GM18868 (cell line): ENCODE data around the gene GDPD2.
"Not testable (repeated sequence)": the region's sequence is repeated elsewhere in the genome, so short reads cannot be mapped to it uniquely, and the experiment has no call there.

Experiments
- ATAC-seq: cut with Tn5 transposase; IDR thresholded peaks from one replicate; pipeline ENCODE4 v1.9.1; 2021; ENCODE audit warnings: mild to moderate bottlenecking, moderate library complexity; ENCODE audit not compliant: unreplicated experiment

The GDPD2 gene

GRCh38 chrX:70422851-70423341 lies at the start of gene GDPD2:
Gene GDPD2 (plus strand): TSS chrX:70423314. CDS start chrX:70424985, 1,671 bp downstream.
- no peak for ATAC-seq

GRCh38 chrX:70386235-70386634 lies 36.9 kb upstream of the GDPD2 start:
- ATAC-seq, result no peak

GRCh38 chrX:70398899-70399298 lies 24.2 kb upstream of the GDPD2 start:
- ATAC-seq, result no peak

GRCh38 chrX:70400181-70400580 lies 22.9 kb upstream of the GDPD2 start:
- not testable (repeated sequence) for ATAC-seq

GRCh38 chrX:70402721-70403120 lies 20.4 kb upstream of the GDPD2 start:
- no peak for ATAC-seq

GRCh38 chrX:70405003-70405402 lies 18.1 kb upstream of the GDPD2 start:
- no peak for ATAC-seq

- ATAC-seq, result no peak
Measured at GRCh38 chrX:70410921-70411320, 12.2 kb upstream of the GDPD2 start.

DNA sequence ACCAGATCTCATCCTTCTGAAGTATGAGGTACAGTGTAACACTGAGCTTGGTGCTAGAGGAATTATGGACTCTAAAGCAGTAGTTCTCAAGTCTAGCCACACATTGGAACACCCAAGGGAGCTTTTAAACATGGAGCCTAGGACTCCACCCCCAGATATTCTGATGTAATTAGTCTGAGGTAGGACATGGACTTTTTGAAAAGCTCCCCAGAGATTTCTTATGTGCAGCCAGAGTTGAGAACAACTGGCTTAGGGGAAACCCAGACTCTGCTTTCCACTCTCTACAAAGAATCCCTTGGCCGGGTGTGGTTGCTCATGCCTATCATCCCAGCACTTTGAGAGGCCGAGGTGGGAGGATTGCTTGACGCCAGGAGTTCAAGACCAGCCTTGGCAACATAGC lies 11.6 kb upstream of the GDPD2 start:
- peak; percentile 87 for ATAC-seq

DNA sequence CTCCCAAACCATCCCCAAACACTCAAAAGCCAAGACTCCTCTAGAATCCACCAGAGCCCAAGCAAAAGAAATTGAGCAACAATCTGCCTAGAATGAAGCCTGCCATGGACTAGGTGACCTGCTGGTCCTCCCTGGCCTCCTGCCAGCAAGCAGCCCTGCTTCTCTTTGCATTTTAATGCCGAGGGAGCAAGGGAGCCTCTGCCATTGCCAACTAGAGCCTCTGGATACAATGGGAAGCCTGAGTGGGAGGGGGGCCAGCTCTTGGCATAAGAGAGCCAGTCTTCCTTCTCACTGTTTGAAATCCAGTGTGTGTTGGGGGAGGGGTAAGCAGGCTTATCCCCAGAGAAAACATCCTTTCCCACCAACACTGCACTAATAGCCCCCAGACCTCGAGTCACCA lies 1.5 kb upstream of the GDPD2 start:
- ATAC-seq, result no peak

DNA sequence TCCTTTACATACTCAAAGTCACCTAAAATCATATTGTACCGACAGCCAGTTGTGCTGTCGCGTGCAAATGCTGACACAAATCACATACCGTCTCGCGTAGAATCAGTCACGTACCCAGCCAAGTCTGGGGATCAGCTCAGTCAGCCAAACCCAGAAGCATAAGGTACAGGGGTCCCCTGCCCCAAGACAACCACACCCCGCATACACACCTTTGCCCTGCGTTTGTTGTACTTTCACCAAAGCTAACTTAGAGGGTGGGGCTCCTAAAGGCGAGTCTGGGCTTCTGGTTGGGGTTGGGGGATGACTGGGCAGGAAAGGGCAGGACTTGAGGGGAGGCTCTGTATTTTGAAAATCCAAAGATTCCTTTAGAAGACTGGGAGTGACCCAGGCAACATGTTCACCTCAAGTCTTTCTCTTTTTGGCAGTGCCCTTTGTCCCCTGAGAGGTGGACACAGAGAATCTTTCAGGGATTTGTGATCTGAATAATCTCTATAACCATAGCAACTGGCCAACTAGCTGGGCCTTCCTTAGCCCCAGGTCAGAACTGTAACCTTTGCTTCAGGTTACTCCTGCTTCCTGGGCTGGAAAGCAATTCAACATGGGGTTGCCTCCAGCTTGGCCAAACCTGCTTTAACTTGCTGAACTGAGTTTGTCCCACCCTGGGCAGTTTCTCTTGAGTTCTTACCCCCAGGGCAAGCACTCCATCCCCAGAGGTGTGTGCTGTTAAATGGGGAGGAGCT lies 992 bp downstream of the GDPD2 start:
- no peak for ATAC-seq

GRCh38 chrX:70424801-70425200 lies 1.7 kb downstream of the GDPD2 start:
- ATAC-seq, result no peak

GRCh38 chrX:70426286-70427278 lies 3.5 kb downstream of the GDPD2 start:
- no peak for ATAC-seq

DNA sequence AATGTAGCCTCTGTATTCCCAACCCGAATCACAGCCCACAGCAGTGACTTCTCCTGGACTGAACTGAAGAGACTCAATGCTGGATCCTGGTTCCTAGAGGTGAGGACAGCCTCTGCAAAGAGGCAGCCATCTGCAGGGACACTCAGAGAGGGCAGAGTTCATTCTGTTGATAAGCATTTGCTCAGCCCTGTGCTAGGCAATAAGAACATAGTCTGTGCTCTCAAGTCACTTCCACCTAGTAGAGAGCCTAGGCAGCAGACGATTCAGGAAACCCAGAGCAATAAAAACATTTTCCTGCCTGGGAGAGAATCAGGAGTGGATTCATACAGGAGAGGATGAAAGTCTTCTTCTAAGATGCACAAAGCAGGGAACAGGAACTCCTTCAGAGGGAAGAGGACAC lies 4.3 kb downstream of the GDPD2 start:
- ATAC-seq, result no peak

- no peak for ATAC-seq
Measured at GRCh38 chrX:70429759-70430158, 6.6 kb downstream of the GDPD2 start.

- ATAC-seq, result no peak
Measured at GRCh38 chrX:70432936-70433847, 10.1 kb downstream of the GDPD2 start.

- ATAC-seq, result peak; percentile 73
Measured at GRCh38 chrX:70433848-70434351, 10.8 kb downstream of the GDPD2 start.

DNA sequence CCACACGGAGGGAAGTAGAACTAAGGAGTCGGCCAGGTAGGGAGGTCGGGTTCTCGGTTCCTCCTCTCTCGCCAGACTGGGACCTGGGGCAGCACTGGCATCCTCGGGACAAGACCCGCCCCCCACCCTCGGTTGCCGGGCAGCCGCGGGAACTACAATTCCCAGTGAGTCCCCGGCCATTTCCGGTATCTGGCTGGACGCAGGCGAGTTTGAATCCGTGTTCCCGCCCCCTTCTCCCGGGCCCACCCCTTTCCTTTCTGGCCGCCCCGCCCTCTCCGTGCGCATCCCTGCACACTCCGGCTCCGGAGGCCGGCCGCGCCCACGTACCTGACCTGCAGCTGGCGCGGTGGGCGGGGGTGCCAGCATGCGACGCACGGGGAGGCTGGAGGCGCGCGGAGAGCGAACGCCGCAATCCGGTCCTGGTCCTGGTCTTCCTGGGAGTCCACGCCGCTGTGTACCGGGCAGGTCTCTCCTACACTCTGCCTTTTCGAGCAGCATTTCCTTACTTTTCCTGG lies 11.3 kb downstream of the GDPD2 start:
- ATAC-seq, result peak; percentile 57

GRCh38 chrX:70434914-70435586 lies 11.9 kb downstream of the GDPD2 start:
- ATAC-seq, result no peak

- ATAC-seq, result no peak
Measured at GRCh38 chrX:70436343-70436742, 13.2 kb downstream of the GDPD2 start.

DNA sequence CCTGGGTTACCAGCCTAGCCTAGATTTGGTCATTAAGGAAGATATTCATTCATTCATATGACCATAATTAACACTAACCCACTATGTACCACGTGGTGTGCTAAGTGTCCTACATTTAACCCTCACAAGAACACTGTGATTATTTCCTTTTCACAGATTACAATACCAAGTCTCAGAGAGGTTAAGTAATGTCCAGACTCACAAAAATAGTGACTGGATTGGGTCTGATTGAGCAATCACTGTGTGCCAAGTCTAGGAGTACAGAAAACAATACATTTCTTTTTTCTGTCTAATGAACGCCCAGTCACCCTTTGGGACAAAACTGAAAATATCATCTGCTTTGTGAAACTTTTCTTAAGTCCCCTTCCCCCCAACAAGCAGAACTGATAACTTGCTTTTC lies 13.9 kb downstream of the GDPD2 start:
- no peak for ATAC-seq
